ENCODE data around the gene MACROD2. TPM values are rescaled to one million over a fixed set of nuclear protein-coding genes. Genes with fewer than 3 reads are reported as not detected.

Gene MACROD2
- total and polyA plus RNA-seq, 2 of the 4 experiments (the other 2 are of a cell fraction): not detected

- H3K9me1 ChIP-seq (ENCODE audit: insufficient read depth, low read length): no peaks in the 10 kb centered on the region
- H4K5ac ChIP-seq (ENCODE audit: low read depth, low read length): no peak overlapping the region
- in situ Hi-C loops (cut with MboI; ENCODE audit: low sequenced_read_pairs): no loop called here
- ATAC-seq (ENCODE audit: low read depth) (no peak), DNase-seq (no peak)
- H3K14ac ChIP-seq (replicated peaks; ENCODE audit: low read depth, low read length): no peak overlapping the region
- TF ChIP-seq USF2 (IDR thresholded peaks at IDR 0.05; ENCODE audit: low read depth, low read length): no peak
- TF ChIP-seq ELK1 (IDR thresholded peaks at IDR 0.05; ENCODE audit: borderline replicate concordance, low read depth, low read length): no peak
- no peak for TF ChIP-seq MAZ (IDR thresholded peaks at IDR 0.05; ENCODE audit: borderline replicate concordance, low read depth, low read length)
- H3K56ac ChIP-seq (ENCODE audit: extremely low read depth, insufficient read depth, low read length): no peak overlapping the region
- no peak overlapping the region for H2BK20ac ChIP-seq (ENCODE audit: low read depth, low read length)
- H2AFZ ChIP-seq (replicated peaks; ENCODE audit: low read length, poor library complexity): no peak overlapping the region
- H3K27ac ChIP-seq (ENCODE audit: insufficient read depth, low read length): no peak overlapping the region
- no peak overlapping the region for H2BK15ac ChIP-seq (ENCODE audit: low read depth, low read length)
- H3K4me3 ChIP-seq (ENCODE audit: insufficient read depth, low read depth, low read length): no peak overlapping the region
- no peaks in the 10 kb centered on the region for H3K27me3 ChIP-seq (ENCODE audit: control insufficient read depth, insufficient read depth, low read length)
- BruUV-seq (replicated peaks): no TSS peak
- ChIA-PET CTCF (no interaction called here), POLR2A (ENCODE audit: unreplicated experiment) (no interaction called here)
- no peak overlapping the region for H3K18ac ChIP-seq (ENCODE audit: low read depth, low read length)
- no peaks in the 10 kb centered on the region for H3K36me3 ChIP-seq (ENCODE audit: control insufficient read depth, insufficient read depth, low read length)
- H3K4ac ChIP-seq (ENCODE audit: low read depth, low read length): no peak overlapping the region
- H4K91ac ChIP-seq (ENCODE audit: insufficient read depth, low read depth, low read length): no peak overlapping the region
- no peak overlapping the region for H3K9ac ChIP-seq (ENCODE audit: low read depth, low read length)
- WGBS, 2 experiments (ENCODE audit: extremely low coverage in 2 of 2, insufficient read length in 1 of 2): no CpG with 5 or more reads among the region's 4 CpGs
- no peak overlapping the region for H4K8ac ChIP-seq (ENCODE audit: low read depth in 2 of 2, low read length in 2 of 2)
- no peaks in the 10 kb centered on the region for H4K20me1 ChIP-seq (ENCODE audit: insufficient read depth, low read length)
- H2BK120ac ChIP-seq (ENCODE audit: low read depth, low read length): no peak overlapping the region
- H2BK5ac ChIP-seq (ENCODE audit: low read depth, low read length, poor library complexity, severe bottlenecking): no peak overlapping the region
- no peaks in the 10 kb centered on the region for H3K9me3 ChIP-seq (ENCODE audit: control insufficient read depth, insufficient read depth, low read length)
- dilution Hi-C loops (cut with HindIII; ENCODE audit: low sequenced_read_pairs, unreplicated experiment): no loop called here
- H2AK5ac ChIP-seq (ENCODE audit: low read depth, low read length): no peak overlapping the region
- no peaks in the 10 kb centered on the region for H3K4me1 ChIP-seq (ENCODE audit: control insufficient read depth, insufficient read depth, low read length)
- no peak overlapping the region for H3K4me2 ChIP-seq (ENCODE audit: low read depth, low read length)
- H2AK9ac ChIP-seq (replicated peaks; ENCODE audit: low read depth, low read length, poor library complexity): no peak overlapping the region
- H3K79me1 ChIP-seq (ENCODE audit: low read depth in 1 of 2, low read length in 2 of 2): no peaks in the 10 kb centered on the region
- H3K23ac ChIP-seq (ENCODE audit: low read depth, low read length): no peak overlapping the region
- intact Hi-C loops (cut with micrococcal nuclease): no loop called here
These were observed 635.7 kb downstream of the MACROD2 start for GRCh38 chr20:14631011-14631410.

All from IMR-90 (cell line).